Neural cell (in vitro differentiated cells): ENCODE measurements around the gene GDF7. TPM values are rescaled to one million over a fixed set of nuclear protein-coding genes. Genes with fewer than 3 reads are reported as not detected.

Source experiments
- H2AFZ ChIP-seq: fragments of 200-600, 300-800 bp; sonication (generic), shearing (Covaris generic); 2 replicates; pipeline ENCODE4 v1.6.0; 2014; ENCODE audit warnings: low read depth, mild to moderate bottlenecking, antibody characterized with exemption, low read length, moderate library complexity
- H3F3A ChIP-seq: fragments of 200-600 bp; shearing (Covaris generic); 2 replicates; pipeline ENCODE4 v1.6.1; 2016; ENCODE audit warnings: mild to moderate bottlenecking, moderate library complexity, mixed read lengths, antibody characterized with exemption, low read length; ENCODE audit not compliant: insufficient read depth, poor library complexity, severe bottlenecking
- H3K27ac ChIP-seq: fragments of 200-600, 300-800 bp; sonication (generic), shearing (Covaris generic); 2 replicates; pipeline ENCODE4 v1.5.1; 2014; ENCODE audit warnings: mild to moderate bottlenecking, low read length, moderate library complexity
- H3K27me3 ChIP-seq: fragments of 300-800, 200-600 bp; sonication (generic), shearing (Covaris generic); 2 replicates; pipeline ENCODE4 v1.6.0; 2014; ENCODE audit warnings: mild to moderate bottlenecking, low read depth, low read length, moderate library complexity; ENCODE audit not compliant: insufficient read depth
- H3K36me3 ChIP-seq: fragments of 300-800, 200-600 bp; sonication (generic), shearing (Covaris generic); 2 replicates; pipeline ENCODE4 v1.5.1; 2014; ENCODE audit warnings: mild to moderate bottlenecking, antibody characterized with exemption, low read length, moderate library complexity; ENCODE audit not compliant: insufficient read depth
- H3K4me2 ChIP-seq: fragments of 300-800, 200-600 bp; sonication (generic), shearing (Covaris generic); 2 replicates; pipeline ENCODE4 v1.6.0; 2014; ENCODE audit warnings: mild to moderate bottlenecking, low read length
- H3K4me3 ChIP-seq: fragments of 300-800, 200-600 bp; sonication (generic), shearing (Covaris generic); 2 replicates; pipeline ENCODE4 v1.5.1; 2014; ENCODE audit warnings: mild to moderate bottlenecking, low read length, moderate library complexity
- H3K79me2 ChIP-seq: fragments of 200-600 bp; shearing (Covaris generic); replicated peaks from 2 replicates; pipeline ENCODE4 v1.6.0; 2014; ENCODE audit warnings: mild to moderate bottlenecking, low read length, moderate library complexity; ENCODE audit not compliant: insufficient read depth
- H3K9ac ChIP-seq: fragments of 300-800, 200-600 bp; sonication (generic), shearing (Covaris generic); 2 replicates; pipeline ENCODE4 v1.6.1; 2016; ENCODE audit warnings: mild to moderate bottlenecking, low read length, mixed read lengths
- H3K9me2 ChIP-seq: fragments of 200-600 bp; shearing (Covaris generic); 2 replicates; pipeline ENCODE4 v1.6.1; 2016; ENCODE audit warnings: mild to moderate bottlenecking, low read length, mixed read lengths; ENCODE audit not compliant: insufficient read depth
- H3K9me3 ChIP-seq: fragments of 200-600, 300-800 bp; sonication (generic), shearing (Covaris generic); 2 replicates; pipeline ENCODE4 v1.6.1; 2016; ENCODE audit warnings: mild to moderate bottlenecking, mixed run types, low read length, moderate library complexity, mixed read lengths
- H4K20me1 ChIP-seq: fragments of 200-600 bp; shearing (Covaris generic); 2 replicates; pipeline ENCODE4 v1.6.1; 2016; ENCODE audit warnings: mild to moderate bottlenecking, mixed run types; ENCODE audit not compliant: insufficient read depth
- EP300 ChIP-seq: fragments of 450-650 bp; conservative IDR thresholded peaks from 2 replicates; pipeline ENCODE4 v1.6.1; 2014; ENCODE audit warnings: antibody characterized with exemption, mild to moderate bottlenecking, moderate library complexity; ENCODE audit not compliant: poor library complexity, severe bottlenecking
- EZH2 ChIP-seq: fragments of 200-600, 300-800 bp; shearing (Covaris generic), sonication (generic); IDR thresholded peaks from 2 replicates; pipeline ENCODE4 v1.6.1; 2014; ENCODE audit warnings: antibody characterized with exemption, low read length, borderline replicate concordance, mild to moderate bottlenecking; ENCODE audit not compliant: insufficient read depth, poor library complexity, severe bottlenecking
- MXI1 ChIP-seq: fragments of 450-650 bp; conservative IDR thresholded peaks from 2 replicates; pipeline ENCODE4 v1.6.1; 2014; ENCODE audit warnings: antibody characterized with exemption, mild to moderate bottlenecking; ENCODE audit not compliant: poor library complexity, severe bottlenecking
- POLR2AphosphoS5 ChIP-seq: IDR thresholded peaks from 2 replicates; pipeline ENCODE4 v1.6.1; 2012
- RAD21 ChIP-seq: fragments of 450-650 bp; conservative IDR thresholded peaks from 2 replicates; pipeline ENCODE4 v1.6.1; 2014; ENCODE audit warnings: antibody characterized with exemption, mild to moderate bottlenecking, moderate library complexity
- REST ChIP-seq: IDR thresholded peaks from 2 replicates; pipeline ENCODE4 v1.6.1; 2012; ENCODE audit warnings: borderline replicate concordance
- SMC3 ChIP-seq: fragments of 450-650 bp; conservative IDR thresholded peaks from 2 replicates; pipeline ENCODE4 v1.6.1; 2014; ENCODE audit warnings: antibody characterized with exemption, mild to moderate bottlenecking, moderate library complexity; ENCODE audit not compliant: poor library complexity
- TAF1 ChIP-seq: IDR thresholded peaks from 2 replicates; pipeline ENCODE4 v1.6.1; 2012; ENCODE audit warnings: low read depth
- polyA plus RNA-seq: library from polyadenylated mRNA; depleted of rRNA; stranded (reverse); fragments of >200 nt; gene quantifications from 2 replicates; pipeline ENCODE4 v1.2.3, GENCODE V29; 2014
- TF ChIP-seq, protein P1 (sequence below): fragments of 450-650 bp; IDR thresholded peaks from 2 replicates; pipeline ENCODE4 v1.5.1; 2014; ENCODE audit warnings: antibody characterized with exemption, mild to moderate bottlenecking, moderate library complexity; ENCODE audit not compliant: poor library complexity, severe bottlenecking

Gene GDF7
- polyA plus RNA-seq, 1 donor from 2014 or later, result 0.38 TPM

GRCh38 chr2:20717641-20718040 lies 50.7 kb downstream of the GDF7 start:
- no peaks in the 10 kb centered on the region for H3F3A ChIP-seq
- no peaks in the 10 kb centered on the region for H3K9me2 ChIP-seq
- no peak overlapping the region for H3K9ac ChIP-seq
- no peaks in the 10 kb centered on the region for H4K20me1 ChIP-seq
- H3K4me3 ChIP-seq, result no peak overlapping the region
- H3K4me2 ChIP-seq, result no peak overlapping the region
- H2AFZ ChIP-seq, result no peak overlapping the region
- no peaks in the 10 kb centered on the region for H3K27me3 ChIP-seq
- H3K79me2 ChIP-seq, result no peaks in the 10 kb centered on the region
- no peaks in the 10 kb centered on the region for H3K36me3 ChIP-seq
- TF ChIP-seq MXI1 (no peak), SMC3 (no peak), RAD21 (no peak), EZH2 (no peak), REST (no peak), POLR2AphosphoS5 (no peak), TAF1 (no peak), EP300 (no peak)
- TF ChIP-seq, protein P1, sequence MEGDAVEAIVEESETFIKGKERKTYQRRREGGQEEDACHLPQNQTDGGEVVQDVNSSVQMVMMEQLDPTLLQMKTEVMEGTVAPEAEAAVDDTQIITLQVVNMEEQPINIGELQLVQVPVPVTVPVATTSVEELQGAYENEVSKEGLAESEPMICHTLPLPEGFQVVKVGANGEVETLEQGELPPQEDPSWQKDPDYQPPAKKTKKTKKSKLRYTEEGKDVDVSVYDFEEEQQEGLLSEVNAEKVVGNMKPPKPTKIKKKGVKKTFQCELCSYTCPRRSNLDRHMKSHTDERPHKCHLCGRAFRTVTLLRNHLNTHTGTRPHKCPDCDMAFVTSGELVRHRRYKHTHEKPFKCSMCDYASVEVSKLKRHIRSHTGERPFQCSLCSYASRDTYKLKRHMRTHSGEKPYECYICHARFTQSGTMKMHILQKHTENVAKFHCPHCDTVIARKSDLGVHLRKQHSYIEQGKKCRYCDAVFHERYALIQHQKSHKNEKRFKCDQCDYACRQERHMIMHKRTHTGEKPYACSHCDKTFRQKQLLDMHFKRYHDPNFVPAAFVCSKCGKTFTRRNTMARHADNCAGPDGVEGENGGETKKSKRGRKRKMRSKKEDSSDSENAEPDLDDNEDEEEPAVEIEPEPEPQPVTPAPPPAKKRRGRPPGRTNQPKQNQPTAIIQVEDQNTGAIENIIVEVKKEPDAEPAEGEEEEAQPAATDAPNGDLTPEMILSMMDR, result no peak
- no peaks in the 10 kb centered on the region for H3K9me3 ChIP-seq
- H3K27ac ChIP-seq, result no peak overlapping the region

DNA sequence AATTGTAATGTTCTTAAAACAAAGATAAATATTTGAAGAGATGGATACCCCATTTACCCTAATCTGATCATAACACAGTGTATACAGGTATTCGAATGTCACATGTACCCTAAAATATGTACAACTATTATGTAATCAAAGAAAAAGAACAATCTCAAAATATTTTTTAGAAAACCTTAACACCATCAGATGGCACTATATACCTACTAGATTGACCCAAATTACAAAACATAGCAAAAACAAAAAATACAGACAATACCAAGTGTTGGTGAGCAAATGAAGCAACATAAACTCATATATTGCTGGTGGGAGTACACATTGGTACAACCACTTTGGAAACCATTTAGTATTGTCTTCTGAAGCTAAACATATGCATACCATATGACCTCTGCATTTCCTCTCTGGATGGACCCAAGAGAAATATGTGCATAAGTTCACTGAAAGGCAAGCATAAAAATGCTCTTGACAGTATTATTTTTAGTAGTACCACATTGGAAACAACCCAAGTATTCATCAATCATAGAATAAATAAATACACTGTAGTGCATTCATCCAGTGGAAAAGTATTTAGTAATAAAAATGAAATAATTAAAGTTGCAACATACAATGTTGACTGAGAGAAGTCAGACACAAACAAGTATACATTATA lies 55.8 kb downstream of the GDF7 start:
- Histone ChIP-seq H3K27ac (no peak overlapping the region), H3K9ac (no peak overlapping the region), H3K36me3 (no peaks in the 10 kb centered on the region), H3K9me3 (no peaks in the 10 kb centered on the region), H3K4me2 (no peak overlapping the region), H2AFZ (no peak overlapping the region), H3K79me2 (no peaks in the 10 kb centered on the region), H3K4me3 (no peak overlapping the region), H3K27me3 (no peaks in the 10 kb centered on the region), H3K9me2 (no peaks in the 10 kb centered on the region), H3F3A (no peaks in the 10 kb centered on the region), H4K20me1 (no peaks in the 10 kb centered on the region)
- TF ChIP-seq, protein P1, result no peak
- TF ChIP-seq EP300 (no peak), RAD21 (no peak), REST (no peak), SMC3 (no peak), MXI1 (no peak), EZH2 (no peak), POLR2AphosphoS5 (no peak), TAF1 (no peak)
